ENCODE measurements around the gene TPI1. TPM values are rescaled to one million over a fixed set of nuclear protein-coding genes. Genes with fewer than 3 reads are reported as not detected.

The TPI1 gene
- total RNA-seq, 6 experiments from 2014 or later: 265 to 400 (median 331) TPM

- DNase-seq: no peak
- no peaks in the 10 kb centered on the region for H3K36me3 ChIP-seq
- H3K27ac ChIP-seq: no peak overlapping the region
- no peaks in the 10 kb centered on the region for H3K27me3 ChIP-seq
- intact Hi-C loops (cut with DNase I): no loop called here
- TF ChIP-seq CTCF (IDR thresholded peaks at IDR 0.05) (no peak), POLR2A (IDR thresholded peaks at IDR 0.05) (no peak)
- H3K4me3 ChIP-seq: no peak overlapping the region
- H3K4me1 ChIP-seq: no peaks in the 10 kb centered on the region
- 80% methylated on average over 4 of the region's 4 CpGs for WGBS (ENCODE audit: insufficient coverage, low coverage, low lambda C conversion rate, missing lambda C conversion rate)
- H3K9me3 ChIP-seq: no peaks in the 10 kb centered on the region
- no peak for ATAC-seq
Observed at GRCh38 chr12:6842075-6842474, 25.3 kb upstream of the TPI1 start.

GRCh38 chr12:6843118-6843902 lies 24.0 kb upstream of the TPI1 start:
- peak; percentile 43 to 67 (median 46) for ATAC-seq
- Histone ChIP-seq H3K9me3 (no peaks in the 10 kb centered on the region), H3K4me3 (no peak overlapping the region), H3K27me3 (no peaks in the 10 kb centered on the region), H3K36me3 (no peaks in the 10 kb centered on the region), H3K27ac (no peak overlapping the region), H3K4me1 (no peaks in the 10 kb centered on the region)
- no peak for DNase-seq
- intact Hi-C loops (cut with DNase I): no loop called here
- TF ChIP-seq POLR2A (IDR thresholded peaks at IDR 0.05) (no peak), CTCF (IDR thresholded peaks at IDR 0.05) (no peak)
- WGBS (ENCODE audit: insufficient coverage, low coverage, low lambda C conversion rate, missing lambda C conversion rate): 28% methylated on average over 6 of the region's 16 CpGs

- no peak for ATAC-seq
- Histone ChIP-seq H3K4me3 (no peak overlapping the region), H3K36me3 (no peaks in the 10 kb centered on the region), H3K4me1 (no peaks in the 10 kb centered on the region), H3K9me3 (no peaks in the 10 kb centered on the region), H3K27ac (no peak overlapping the region), H3K27me3 (no peaks in the 10 kb centered on the region)
- no peak for TF ChIP-seq POLR2A (IDR thresholded peaks at IDR 0.05)
- TF ChIP-seq CTCF (IDR thresholded peaks at IDR 0.05): no peak
- DNase-seq: no peak
- intact Hi-C loops (cut with DNase I): no loop called here
- WGBS (ENCODE audit: insufficient coverage, low coverage, low lambda C conversion rate, missing lambda C conversion rate): 100% methylated on average over 3 of the region's 17 CpGs
Observed at GRCh38 chr12:6845395-6845794, 21.9 kb upstream of the TPI1 start.

GRCh38 chr12:6846316-6846869 lies 20.9 kb upstream of the TPI1 start:
- no peaks in the 10 kb centered on the region for H3K36me3 ChIP-seq

More at GRCh38 chr12:6846316-6846869, 20.9 kb upstream of the TPI1 start:
- H3K27me3 ChIP-seq: no peaks in the 10 kb centered on the region
- 84% methylated on average over 7 of the region's 7 CpGs for WGBS (ENCODE audit: insufficient coverage, low coverage, low lambda C conversion rate, missing lambda C conversion rate)
- DNase-seq (no peak), ATAC-seq (no peak)
- intact Hi-C loops (cut with DNase I): no loop called here
- TF ChIP-seq POLR2A (IDR thresholded peaks at IDR 0.05) (no peak), CTCF (IDR thresholded peaks at IDR 0.05) (no peak)
- no peak overlapping the region for H3K27ac ChIP-seq
- H3K9me3 ChIP-seq: no peaks in the 10 kb centered on the region
- no peaks in the 10 kb centered on the region for H3K4me1 ChIP-seq
- H3K4me3 ChIP-seq: no peak overlapping the region

Measured in right lobe of liver (tissue), 6 donors.